H1 (cell line): ENCODE results near the gene LTA. TPM values are rescaled to one million over a fixed set of nuclear protein-coding genes. Genes with fewer than 3 reads are reported as not detected.

Source experiments
- CTCF ChIA-PET: fragments of 300-600 bp; sonication (Branson Sonifier 250); formaldehyde crosslinking; loops from one replicate; lab custom pipeline; 2021; ENCODE audit not compliant: partially characterized antibody; lab: Charles Lee
- POLR2A ChIA-PET: fragments of 300-600 bp; sonication (Branson Sonifier 250); formaldehyde crosslinking; loops from one replicate; lab custom pipeline; 2021; ENCODE audit warnings: inconsistent platforms; ENCODE audit not compliant: partially characterized antibody; lab: Charles Lee
- DNase-seq, 2 experiments: peaks; one replicate each; pipeline versions ENCODE4 v3.0.0 to v3.0.0-alpha.2; 2010 to 2022; ENCODE audit warnings: low spot score in 2 of 2, low read depth in 1 of 2, mixed read lengths in 1 of 2
- FAIRE-seq: peaks from 2 replicates; lab custom pipeline; 2011; peaks lifted over from hg19 to GRCh38; lab: Jason Lieb, UNC
- H2AFZ ChIP-seq: 2 replicates; pipeline ENCODE4 v1.8.1; 2012; ENCODE audit warnings: low read length, inconsistent platforms
- H2AK5ac ChIP-seq: 2 replicates; pipeline ENCODE4 v1.6.1; 2013; ENCODE audit warnings: low read depth, low read length
- H2BK120ac ChIP-seq: replicated peaks from 2 replicates; pipeline ENCODE3; 2013; ENCODE audit warnings: low read depth, low read length, inconsistent platforms
- H2BK12ac ChIP-seq: 2 replicates; pipeline ENCODE4 v1.6.1; 2013; ENCODE audit warnings: low read depth, low read length
- H2BK15ac ChIP-seq: 2 replicates; pipeline ENCODE4 v1.6.1; 2013; ENCODE audit warnings: low read length
- H2BK20ac ChIP-seq: 2 replicates; pipeline ENCODE4 v1.6.1; 2013; ENCODE audit warnings: low read length
- H2BK5ac ChIP-seq: 2 replicates; pipeline ENCODE4 v1.6.1; 2013; ENCODE audit warnings: low read depth, low read length
- H3K14ac ChIP-seq: 2 replicates; pipeline ENCODE4 v1.6.1; 2013; ENCODE audit warnings: inconsistent platforms; ENCODE audit not compliant: insufficient read length
- H3K18ac ChIP-seq: 2 replicates; pipeline ENCODE4 v1.6.1; 2013; ENCODE audit warnings: low read length; ENCODE audit errors: extremely low read depth
- H3K23ac ChIP-seq: 2 replicates; pipeline ENCODE4 v1.6.1; 2013; ENCODE audit warnings: inconsistent platforms; ENCODE audit not compliant: insufficient read length
- H3K23me2 ChIP-seq: 2 replicates; pipeline ENCODE4 v1.6.1; 2013; ENCODE audit warnings: low read depth, low read length
- H3K27ac ChIP-seq: 2 replicates; pipeline ENCODE4 v1.6.1; 2011; ENCODE audit warnings: low read depth, low read length, inconsistent platforms
- H3K27me3 ChIP-seq, 4 experiments: replicated peaks in 1 of 4; 1 replicate in 1 of 4; 2 replicates in 3 of 4; pipeline versions ENCODE4 v1.6.1 to v1.8.1; 2011 to 2013; ENCODE audit warnings: low read length in 3 of 4, mild to moderate bottlenecking in 3 of 4, inconsistent platforms in 2 of 4, mixed read lengths in 2 of 4, moderate library complexity in 1 of 4; ENCODE audit not compliant: control insufficient read depth in 3 of 4, insufficient read depth in 3 of 4; ENCODE audit errors: extremely low read depth in 1 of 4
- H3K36me3 ChIP-seq, 4 experiments: 2 replicates each; pipeline versions ENCODE4 v1.6.1 to v1.8.1; 2011 to 2013; ENCODE audit warnings: mild to moderate bottlenecking in 4 of 4, low read length in 3 of 4, moderate library complexity in 2 of 4, control low read depth in 1 of 4, inconsistent platforms in 1 of 4; ENCODE audit not compliant: insufficient read depth in 4 of 4, control insufficient read depth in 2 of 4
- H3K4ac ChIP-seq: replicated peaks from 2 replicates; pipeline ENCODE3; 2013; ENCODE audit warnings: low read length, low read depth, mixed read lengths, inconsistent platforms; ENCODE audit not compliant: insufficient read length
- H3K4me1 ChIP-seq, 4 experiments: replicated peaks in 1 of 4; 1 replicate in 1 of 4; 2 replicates in 3 of 4; pipeline versions ENCODE4 v1.6.1 to v1.8.1; 2011 to 2013; ENCODE audit warnings: low read length in 3 of 4, inconsistent platforms in 2 of 4, mixed read lengths in 1 of 4; ENCODE audit not compliant: insufficient read depth in 4 of 4, control insufficient read depth in 3 of 4
- H3K4me2 ChIP-seq, 2 experiments: 2 replicates each; pipeline versions ENCODE4 v1.6.1 to v1.8.1; 2011 to 2013; ENCODE audit warnings: low read depth in 2 of 2, low read length in 2 of 2, control low read depth in 1 of 2, inconsistent platforms in 1 of 2, mild to moderate bottlenecking in 1 of 2; ENCODE audit not compliant: insufficient read depth in 1 of 2
- H3K4me3 ChIP-seq, 4 experiments: fragments of 200-600, 300-600 bp in 1 of 4; sonication (generic), shearing (Covaris generic), sonication (Bioruptor Twin) in 1 of 4; 2 replicates each; pipeline versions ENCODE4 v1.5.1 to v1.8.1; 2011 to 2016; ENCODE audit warnings: low read length in 4 of 4, low read depth in 3 of 4, control low read depth in 2 of 4, inconsistent platforms in 2 of 4, mild to moderate bottlenecking in 2 of 4, mixed read lengths in 1 of 4, moderate library complexity in 1 of 4; ENCODE audit not compliant: insufficient read depth in 2 of 4; ENCODE audit errors: extremely low read depth in 1 of 4
- H3K56ac ChIP-seq: replicated peaks from 2 replicates; pipeline ENCODE3; 2013; ENCODE audit warnings: low read depth, mild to moderate bottlenecking, mixed read lengths, low read length, inconsistent platforms; ENCODE audit not compliant: insufficient read length
- H3K79me1 ChIP-seq: 2 replicates; pipeline ENCODE4 v1.6.1; 2013; ENCODE audit warnings: low read depth, low read length, control low read depth
- H3K79me2 ChIP-seq, 2 experiments: 2 replicates each; pipeline versions ENCODE4 v1.6.1 to v1.8.1; 2012 to 2013; ENCODE audit warnings: low read length in 2 of 2, mild to moderate bottlenecking in 2 of 2, inconsistent platforms in 1 of 2; ENCODE audit not compliant: insufficient read depth in 2 of 2, control insufficient read depth in 1 of 2
- H3K9ac ChIP-seq, 4 experiments: replicated peaks in 1 of 4; 1 replicate in 1 of 4; 2 replicates in 3 of 4; pipeline versions ENCODE4 v1.6.1 to v1.8.1; 2011 to 2013; ENCODE audit warnings: low read depth in 3 of 4, low read length in 3 of 4, control low read depth in 2 of 4, mild to moderate bottlenecking in 2 of 4, moderate library complexity in 2 of 4, inconsistent platforms in 1 of 4; ENCODE audit errors: extremely low read depth in 1 of 4
- H3K9me3 ChIP-seq, 2 experiments: 2 replicates each; pipeline versions ENCODE4 v1.6.1 to v1.8.1; 2012 to 2013; ENCODE audit warnings: mild to moderate bottlenecking in 2 of 2, moderate library complexity in 2 of 2, control low read depth in 1 of 2, inconsistent platforms in 1 of 2, low read depth in 1 of 2, low read length in 1 of 2, mixed read lengths in 1 of 2; ENCODE audit not compliant: insufficient read depth in 2 of 2
- H4K20me1 ChIP-seq, 2 experiments: replicated peaks in 1 of 2; 2 replicates each; pipeline versions ENCODE3 to v1.8.1; 2011 to 2013; ENCODE audit warnings: inconsistent platforms in 2 of 2, low read length in 2 of 2, mild to moderate bottlenecking in 1 of 2; ENCODE audit not compliant: insufficient read depth in 2 of 2, control insufficient read depth in 1 of 2
- H4K5ac ChIP-seq: 2 replicates; pipeline ENCODE4 v1.6.1; 2013; ENCODE audit warnings: low read length, low read depth, mixed read lengths, inconsistent platforms; ENCODE audit not compliant: insufficient read length
- H4K8ac ChIP-seq: 2 replicates; pipeline ENCODE4 v1.8.0; 2013; ENCODE audit warnings: mild to moderate bottlenecking, moderate library complexity, low read length, inconsistent platforms; ENCODE audit not compliant: insufficient read depth; ENCODE audit errors: extremely low read depth
- H4K91ac ChIP-seq: replicated peaks from 2 replicates; pipeline ENCODE3; 2013; ENCODE audit warnings: low read length, mixed read lengths, inconsistent platforms; ENCODE audit not compliant: insufficient read length
- CEBPB ChIP-seq: IDR thresholded peaks from 2 replicates; pipeline ENCODE4 v1.6.1; 2012; ENCODE audit warnings: low read depth, low read length
- POLR2A ChIP-seq, 2 experiments: IDR thresholded peaks; 1 replicate in 1 of 2; 2 replicates in 1 of 2; pipeline ENCODE4 v1.6.1; 2011; ENCODE audit warnings: low read depth in 2 of 2, low read length in 2 of 2, mild to moderate bottlenecking in 2 of 2; ENCODE audit errors: control extremely low read depth in 1 of 2
- POLR2AphosphoS5 ChIP-seq: IDR thresholded peaks from 2 replicates; pipeline ENCODE4 v1.6.1; 2011; ENCODE audit warnings: low read depth, low read length
- TAF1 ChIP-seq: IDR thresholded peaks from 2 replicates; pipeline ENCODE4 v1.6.1; 2011; ENCODE audit warnings: mild to moderate bottlenecking, low read depth, low read length
- WGBS, 2 experiments: shearing (Covaris generic) in 1 of 2; methylation state at CpG; one replicate each; pipeline versions ENCODE4 v1.1.6 to v1.1.7; 2013 to 2015; ENCODE audit warnings: low lambda C conversion rate in 2 of 2, mixed read lengths in 2 of 2, inconsistent platforms in 1 of 2, low coverage in 1 of 2, missing lambda C conversion rate in 1 of 2; ENCODE audit not compliant: insufficient replicate concordance in 2 of 2, insufficient coverage in 1 of 2, insufficient read length in 1 of 2; ENCODE audit errors: extremely low coverage in 1 of 2, missing lambda C conversion rate in 1 of 2; 5-methylcytosine and 5-hydroxymethylcytosine counted together
- polyA plus RNA-seq, 7 experiments: library from polyadenylated mRNA; depleted of rRNA in 3 of 7; stranded (reverse) in 5 of 7; unstranded in 2 of 7; fragments of >200 nt in 5 of 7; fragments of 200-250 nt in 2 of 7; gene quantifications; 1 replicate in 5 of 7; 2 replicates in 1 of 7; 4 replicates in 1 of 7; pipeline versions ENCODE4 v1.2.1 to v1.2.3, GENCODE V29; 2011 to 2013; ENCODE audit warnings: missing spikeins in 2 of 7, mixed read lengths in 2 of 7
- total RNA-seq: library from RNA; stranded (reverse); fragmentation: NEBNext Ultra II Directional; extraction: Animal tissue kit (Norgen Biotek cat#: 25700); gene quantifications from 2 replicates; pipeline ENCODE4 v1.2.1, GENCODE V29; 2021
- TF ChIP-seq, protein P1 (sequence below), 3 experiments: IDR thresholded peaks; 1 replicate in 2 of 3; 2 replicates in 1 of 3; pipeline versions ENCODE4 v1.5.1 to v1.6.1; 2011; ENCODE audit warnings: low read length in 3 of 3, mild to moderate bottlenecking in 3 of 3, inconsistent platforms in 2 of 3, low read depth in 1 of 3, moderate library complexity in 1 of 3; ENCODE audit not compliant: insufficient read depth in 1 of 3; ENCODE audit errors: control extremely low read depth in 1 of 3

LTA gene
- total and polyA plus RNA-seq, 2 of the 8 experiments (the other 6 are each of a cell fraction or from before 2014, with no cell fraction given), result not detected

DNA sequence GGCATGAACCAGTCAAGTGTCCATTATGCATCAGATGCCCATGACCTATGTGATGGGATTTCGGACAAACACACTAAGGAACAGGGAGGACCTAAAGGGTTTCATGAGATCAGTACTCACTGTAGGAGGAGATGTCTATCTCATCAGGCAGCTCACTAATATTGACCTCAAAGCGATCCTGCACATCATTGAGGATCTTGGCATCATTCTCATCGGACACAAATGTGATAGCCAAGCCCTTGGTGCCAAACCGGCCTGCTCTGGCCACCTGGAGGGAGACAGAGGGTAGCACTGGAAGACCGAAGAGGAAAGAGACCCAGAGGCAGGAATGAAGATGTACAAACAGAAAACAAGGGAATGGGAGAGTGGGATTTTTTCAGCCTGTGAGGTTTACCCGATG is 41.4 kb upstream of the LTA start:
- Histone ChIP-seq H3K18ac (no peak overlapping the region), H3K56ac (no peak overlapping the region), H4K8ac (no peak overlapping the region), H4K5ac (no peak overlapping the region), H4K20me1 (peaks cover 26 to 40% of the 10 kb centered on the region in 2 experiments), H4K91ac (no peak overlapping the region), H3K79me1 (peaks cover 10% of the 10 kb centered on the region; the same call in 1 of the 2 replicates), H3K4ac (no peak overlapping the region), H2AFZ (no peak overlapping the region), H3K9me3 (no peaks in the 10 kb centered on the region), H3K4me2 (no peak overlapping the region), H3K23me2 (no peaks in the 10 kb centered on the region), H2BK15ac (no peak overlapping the region), H3K27ac (no peak overlapping the region), H3K4me1 (peaks cover 1 to 5% (median 4%) of the 10 kb centered on the region in 4 experiments; a peak in 4 of 7 replicates), H2BK20ac (no peak overlapping the region), H3K36me3 (peaks cover 49 to 65% (median 56%) of the 10 kb centered on the region in 4 experiments), H3K79me2 (peaks cover 0 to 14% of the 10 kb centered on the region in 2 experiments; a peak in 2 of 4 replicates), H3K14ac (no peak overlapping the region), H3K23ac (no peak overlapping the region), H3K27me3 (no peaks in the 10 kb centered on the region), H2BK12ac (no peak overlapping the region), H2BK5ac (no peak overlapping the region), H2AK5ac (no peak overlapping the region), H2BK120ac (no peak overlapping the region), H3K4me3 (no peak overlapping the region), H3K9ac (no peak overlapping the region)
- ChIA-PET CTCF (interaction anchor here (0.6 to 1.8 kb wide), 3 partner anchors 9 to 38 kb away, joined by 3 to 4 read pairs (median 3); no protein-coding TSS in a partner anchor), POLR2A (interaction anchor here (0.9 to 18.4 kb wide), 12 partner anchors 8 to 117 kb away, joined by 3 to 428 read pairs (median 5); partner anchors contain the start of genes ATP6V1G2, DDX39B and NFKBIL1)
- no peak for DNase-seq
- WGBS, 2 experiments, result 93% methylated on average over 5 of the region's 6 CpGs; no CpG with 5 or more reads in 1 of the 2 experiments
- no peak for FAIRE-seq
- TF ChIP-seq POLR2AphosphoS5, result peak; percentile 25
- peak; percentile 37 to 46; a peak in 1 of 3 replicates for TF ChIP-seq POLR2A (IDR thresholded peaks at IDR 0.05; ENCODE audit: control extremely low read depth in 1 of 2, low read depth in 2 of 2, low read length in 2 of 2)
- TF ChIP-seq CEBPB, result no peak
- TF ChIP-seq TAF1, result no peak
- TF ChIP-seq, protein P1, sequence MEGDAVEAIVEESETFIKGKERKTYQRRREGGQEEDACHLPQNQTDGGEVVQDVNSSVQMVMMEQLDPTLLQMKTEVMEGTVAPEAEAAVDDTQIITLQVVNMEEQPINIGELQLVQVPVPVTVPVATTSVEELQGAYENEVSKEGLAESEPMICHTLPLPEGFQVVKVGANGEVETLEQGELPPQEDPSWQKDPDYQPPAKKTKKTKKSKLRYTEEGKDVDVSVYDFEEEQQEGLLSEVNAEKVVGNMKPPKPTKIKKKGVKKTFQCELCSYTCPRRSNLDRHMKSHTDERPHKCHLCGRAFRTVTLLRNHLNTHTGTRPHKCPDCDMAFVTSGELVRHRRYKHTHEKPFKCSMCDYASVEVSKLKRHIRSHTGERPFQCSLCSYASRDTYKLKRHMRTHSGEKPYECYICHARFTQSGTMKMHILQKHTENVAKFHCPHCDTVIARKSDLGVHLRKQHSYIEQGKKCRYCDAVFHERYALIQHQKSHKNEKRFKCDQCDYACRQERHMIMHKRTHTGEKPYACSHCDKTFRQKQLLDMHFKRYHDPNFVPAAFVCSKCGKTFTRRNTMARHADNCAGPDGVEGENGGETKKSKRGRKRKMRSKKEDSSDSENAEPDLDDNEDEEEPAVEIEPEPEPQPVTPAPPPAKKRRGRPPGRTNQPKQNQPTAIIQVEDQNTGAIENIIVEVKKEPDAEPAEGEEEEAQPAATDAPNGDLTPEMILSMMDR (IDR thresholded peaks at IDR 0.05; ENCODE audit: control extremely low read depth in 1 of 3, insufficient read depth in 1 of 3, low read depth in 1 of 3, low read length in 3 of 3), result peak in 1 of 3 experiments; percentile 3; a peak in 1 of 4 replicates
- TF ChIP-seq, all 59 proteins: peak for 3
